Upper lobe of left lung (tissue), 6 donors: ENCODE measurements around the gene DAPK1. TPM values are rescaled to one million over a fixed set of nuclear protein-coding genes. Genes with fewer than 3 reads are reported as not detected.

Experiments
- ATAC-seq, 2 donors: fragments of 200-7000 bp; cut with Tn5 transposase; one replicate each; pipeline ENCODE4 v1.9.1; 2022; ENCODE audit warnings: mild to moderate bottlenecking in 2 of 2, moderate library complexity in 2 of 2; ENCODE audit not compliant: low FRiP score in 2 of 2
- DNase-seq, 2 donors: peaks; one replicate each; pipeline ENCODE4 v3.0.0-alpha.2; 2019 to 2020
- H3K27ac ChIP-seq, 4 donors: fragments of 200-600 bp; sonication (generic); one replicate each; pipeline ENCODE4 v1.5.1; 2016 to 2019
- H3K27me3 ChIP-seq, 4 donors: fragments of 200-600 bp; sonication (generic); one replicate each; pipeline ENCODE4 v1.5.1; 2017 to 2019
- H3K36me3 ChIP-seq, 4 donors: fragments of 200-600 bp; sonication (generic); one replicate each; pipeline ENCODE4 v1.5.1; 2016 to 2019
- H3K4me1 ChIP-seq, 4 donors: fragments of 200-600 bp; sonication (generic); one replicate each; pipeline ENCODE4 v1.5.1; 2018 to 2019
- H3K4me3 ChIP-seq, 4 donors: fragments of 200-600 bp; sonication (generic); one replicate each; pipeline ENCODE4 v1.5.1; 2017 to 2019; ENCODE audit warnings: mild to moderate bottlenecking in 2 of 4, moderate library complexity in 1 of 4
- H3K9me3 ChIP-seq, 4 donors: fragments of 200-600 bp; sonication (generic); one replicate each; pipeline ENCODE4 v1.5.1; 2018 to 2019
- CTCF ChIP-seq, 6 experiments: fragments of 450-650 bp in 4 of 6; fragments of 200-600 bp in 2 of 6; sonication (generic) in 2 of 6; IDR thresholded peaks; one replicate each; pipeline ENCODE4 v1.5.1; 2016 to 2019; ENCODE audit warnings: antibody characterized with exemption in 6 of 6
- EP300 ChIP-seq, 4 donors: sonication (generic); formaldehyde crosslinking; IDR thresholded peaks; one replicate each; pipeline ENCODE4 v1.5.1; 2017; ENCODE audit warnings: antibody characterized with exemption in 4 of 4, control low read depth in 2 of 4
- POLR2A ChIP-seq, 4 donors: fragments of 450-650 bp; IDR thresholded peaks; one replicate each; pipeline ENCODE4 v1.5.1; 2016 to 2017; ENCODE audit warnings: antibody characterized with exemption in 4 of 4, mild to moderate bottlenecking in 2 of 4
- POLR2AphosphoS5 ChIP-seq, 2 donors: sonication (generic); formaldehyde crosslinking; IDR thresholded peaks; one replicate each; pipeline ENCODE4 v1.5.1; 2017; ENCODE audit warnings: antibody characterized with exemption in 2 of 2
- WGBS, 2 donors: methylation state at CpG; one replicate each; pipeline ENCODE4 v1.1.5; 2017 to 2018; 5-methylcytosine and 5-hydroxymethylcytosine counted together
- total RNA-seq, 6 donors: library from RNA; depleted of rRNA in 4 of 6; stranded (reverse); fragments of >200 nt in 4 of 6; gene quantifications; one replicate each; pipeline versions ENCODE4 v1.1.0 to v1.2.1, GENCODE V29; 2016 to 2021
- donor health status: DM: no; HTN: no; CAD: no; lungs with moderate emphysema.
- donor health status: DM: no; HTN: yes; CAD: no; lungs with severe emphysema.

Gene DAPK1
- total RNA-seq, 6 donors from 2014 or later, result 125 to 334 (median 213) TPM

GRCh38 chr9:87594662-87595061 is 97.0 kb downstream of the DAPK1 start:
- ATAC-seq, result no peak

GRCh38 chr9:87595610-87596009 is 97.9 kb downstream of the DAPK1 start:
- DNase-seq (no peak), ATAC-seq (peak in 1 of 2 donors; percentile 55)
- TF ChIP-seq POLR2A (IDR thresholded peaks at IDR 0.05) (no peak), POLR2AphosphoS5 (IDR thresholded peaks at IDR 0.05) (no peak), CTCF (IDR thresholded peaks at IDR 0.05) (no peak), EP300 (IDR thresholded peaks at IDR 0.05) (no peak)
- no peaks in the 10 kb centered on the region for H3K36me3 ChIP-seq
- no peak overlapping the region for H3K4me3 ChIP-seq
- H3K27me3 ChIP-seq, result no peaks in the 10 kb centered on the region
- 73 to 79% methylated on average over 12 of the region's 12 CpGs for WGBS, 2 donors
- H3K27ac ChIP-seq, result peak overlapping the region in 2 of 4 donors; percentile 42 to 51
- peaks cover 55 to 81% (median 67%) of the 10 kb centered on the region in 4 donors for H3K4me1 ChIP-seq
- no peaks in the 10 kb centered on the region for H3K9me3 ChIP-seq

More at GRCh38 chr9:87594662-87595061, 97.0 kb downstream of the DAPK1 start:
- no peak overlapping the region for H3K4me3 ChIP-seq
- no peaks in the 10 kb centered on the region for H3K36me3 ChIP-seq
- H3K4me1 ChIP-seq, result peaks cover 49 to 71% (median 58%) of the 10 kb centered on the region in 4 donors
- no peaks in the 10 kb centered on the region for H3K9me3 ChIP-seq
- TF ChIP-seq EP300 (IDR thresholded peaks at IDR 0.05), result no peak
- TF ChIP-seq CTCF (IDR thresholded peaks at IDR 0.05), result no peak
- TF ChIP-seq POLR2AphosphoS5 (IDR thresholded peaks at IDR 0.05), result no peak
- TF ChIP-seq POLR2A (IDR thresholded peaks at IDR 0.05), result no peak
- no peaks in the 10 kb centered on the region for H3K27me3 ChIP-seq
- DNase-seq, result no peak
- H3K27ac ChIP-seq, result peak overlapping the region; percentile 13 to 67 (median 50)

GRCh38 chr9:87596862-87597261 is 99.2 kb downstream of the DAPK1 start:
- H3K27me3 ChIP-seq, result no peaks in the 10 kb centered on the region
- H3K4me1 ChIP-seq, result peaks cover 67 to 92% (median 78%) of the 10 kb centered on the region in 4 donors
- peak in 1 of 2 donors; percentile 7 for TF ChIP-seq POLR2AphosphoS5 (IDR thresholded peaks at IDR 0.05)
- TF ChIP-seq EP300 (IDR thresholded peaks at IDR 0.05), result no peak
- H3K4me3 ChIP-seq, result no peak overlapping the region
- DNase-seq (peak; percentile 52 to 72), ATAC-seq (peak in 1 of 2 donors; percentile 26)
- H3K27ac ChIP-seq, result peak overlapping the region in 3 of 4 donors; percentile 40 to 51 (median 44)
- no peaks in the 10 kb centered on the region for H3K9me3 ChIP-seq
- 49 to 61% methylated on average over 3 to 7 of the region's 7 CpGs for WGBS, 2 donors
- H3K36me3 ChIP-seq, result no peaks in the 10 kb centered on the region

- Histone ChIP-seq H3K27me3 (no peaks in the 10 kb centered on the region), H3K4me1 (peaks cover 59 to 83% (median 69%) of the 10 kb centered on the region in 4 donors), H3K4me3 (no peak overlapping the region), H3K27ac (peak overlapping the region in 1 of 4 donors; percentile 43), H3K36me3 (no peaks in the 10 kb centered on the region), H3K9me3 (no peaks in the 10 kb centered on the region)
- WGBS, 2 donors, result 62 to 70% methylated on average over 12 to 13 of the region's 13 CpGs
- TF ChIP-seq CTCF (IDR thresholded peaks at IDR 0.05) (no peak), POLR2AphosphoS5 (IDR thresholded peaks at IDR 0.05) (no peak), POLR2A (IDR thresholded peaks at IDR 0.05) (no peak), EP300 (IDR thresholded peaks at IDR 0.05) (no peak)
- no peak for ATAC-seq
- DNase-seq, result no peak
Observed at GRCh38 chr9:87597710-87598443, 100.2 kb downstream of the DAPK1 start.

- H3K4me1 ChIP-seq, result peaks cover 43 to 66% (median 55%) of the 10 kb centered on the region in 4 donors
- WGBS, 2 donors, result 64 to 75% methylated on average over 17 of the region's 17 CpGs
- TF ChIP-seq POLR2A (IDR thresholded peaks at IDR 0.05) (no peak), EP300 (IDR thresholded peaks at IDR 0.05) (no peak), POLR2AphosphoS5 (IDR thresholded peaks at IDR 0.05) (peak in 1 of 2 donors; percentile 6)
- DNase-seq (no peak), ATAC-seq (peak; percentile 50 to 64)
- no peak overlapping the region for H3K4me3 ChIP-seq
- H3K27me3 ChIP-seq, result no peaks in the 10 kb centered on the region
- no peaks in the 10 kb centered on the region for H3K9me3 ChIP-seq
- H3K27ac ChIP-seq, result peak overlapping the region; percentile 62 to 88 (median 79)
- peaks cover 0 to 3% (median 2%) of the 10 kb centered on the region in 4 donors for H3K36me3 ChIP-seq
Observed at GRCh38 chr9:87599901-87600610, 102.4 kb downstream of the DAPK1 start.
